ENCODE results near the gene NPVF. TPM values are rescaled to one million over a fixed set of nuclear protein-coding genes. Genes with fewer than 3 reads are reported as not detected.

The NPVF gene
- not detected in 2 replicates for total RNA-seq

DNA sequence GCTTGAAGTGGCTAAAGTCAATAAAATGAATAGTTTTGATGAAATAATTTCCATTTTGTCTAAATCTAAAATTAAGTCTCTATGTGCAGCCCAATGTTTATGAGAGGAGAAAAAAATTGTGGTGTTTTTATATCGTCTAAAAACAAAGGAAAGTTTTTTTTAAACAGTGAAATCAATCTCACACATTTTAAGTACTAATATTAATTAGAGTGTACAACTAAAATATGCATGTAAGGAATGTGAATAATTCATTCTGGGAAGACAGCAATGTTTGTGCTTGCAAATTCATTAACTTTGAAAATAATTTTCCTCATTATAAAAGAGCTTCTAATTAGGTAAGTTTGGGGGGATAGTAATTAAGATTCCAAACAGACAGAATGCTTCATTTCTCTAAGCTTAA lies at the start of gene NPVF:
Gene NPVF, minus strand, starts transcription at position 101 of the 400 bp plus-strand sequence. Its CDS starts 47 bp downstream, at position 54.

Small RNAs within 50 kb of the gene (small RNA-seq; reads per million reads assigned to genes)
- gene RF00012: not detected

Other genes starting within 250 kb of the NPVF start
- 31.0 and 34.6 TPM in 2 replicates for gene OSBPL3, start 248.3 kb downstream of the NPVF start, total RNA-seq
- 28.1 and 49.6 TPM in 2 replicates for gene CYCS, start 103.2 kb downstream of the NPVF start, total RNA-seq

All from vein endothelial cell (primary cell).